HEK293 (cell line): ENCODE data around the gene SNX6.
"Not testable (repeated sequence)": the region's sequence is repeated elsewhere in the genome, so short reads cannot be mapped to it uniquely, and the experiment has no call there.

Source experiments
- CTCF ChIA-PET: fragments of 350-600 bp; formaldehyde crosslinking; extraction: SDS; loops from one replicate; lab custom pipeline; 2021; ENCODE audit warnings: antibody characterized with exemption; lab: Yijun Ruan, JAX
- POLR2A ChIA-PET: fragments of 300-600 bp; formaldehyde crosslinking; extraction: SDS; loops from one replicate; lab custom pipeline; 2020; ENCODE audit warnings: antibody characterized with exemption, inconsistent platforms; lab: Yijun Ruan, JAX
- H3K27ac ChIP-seq: fragments of 200-500 bp; sonication (Bioruptor generic); 2 replicates; pipeline ENCODE4 v1.5.1; 2014; ENCODE audit warnings: low read depth, low read length, control low read depth, inconsistent platforms; ENCODE audit errors: extremely low read depth
- H3K36me3 ChIP-seq, 2 experiments: fragments of 200-500 bp in 1 of 2; sonication (Bioruptor generic) in 1 of 2; 1 replicate in 1 of 2; 2 replicates in 1 of 2; pipeline ENCODE4 v1.5.1; 2014 to 2017; ENCODE audit warnings: inconsistent platforms in 2 of 2, low read length in 2 of 2; ENCODE audit not compliant: control insufficient read depth in 2 of 2, insufficient read depth in 1 of 2
- H3K4me1 ChIP-seq: fragments of 200-500 bp; sonication (Bioruptor generic); 2 replicates; pipeline ENCODE4 v1.5.1; 2014; ENCODE audit warnings: mild to moderate bottlenecking, low read length, inconsistent platforms; ENCODE audit not compliant: control insufficient read depth, insufficient read depth
- H3K4me3 ChIP-seq: 2 replicates; pipeline ENCODE4 v1.5.1; 2011; ENCODE audit warnings: low read depth, mild to moderate bottlenecking, control low read depth, low read length, moderate library complexity
- H3K9me3 ChIP-seq: fragments of 200-500 bp; sonication (Bioruptor generic); 2 replicates; pipeline ENCODE4 v1.5.1; 2014; ENCODE audit warnings: low read depth, low read length, inconsistent platforms; ENCODE audit not compliant: control insufficient read depth, insufficient read depth
- FEZF1 ChIP-seq: fragments of 450-650 bp; formaldehyde crosslinking; IDR thresholded peaks from 2 replicates; pipeline ENCODE4 v1.5.1; 2016; ENCODE audit warnings: missing biosample characterization, missing genetic modification characterization
- HOXC10 ChIP-seq: sonication (generic); formaldehyde crosslinking; IDR thresholded peaks from 2 replicates; pipeline ENCODE4 v1.8.1; 2023; ENCODE audit warnings: mild to moderate bottlenecking, missing genetic modification reagents
- MYNN ChIP-seq: fragments of 450-650 bp; formaldehyde crosslinking; IDR thresholded peaks from 2 replicates; pipeline ENCODE4 v1.5.1; 2016; ENCODE audit warnings: missing biosample characterization, missing genetic modification characterization, borderline replicate concordance
- PRDM10 ChIP-seq: fragments of 450-650 bp; formaldehyde crosslinking; IDR thresholded peaks from 2 replicates; pipeline ENCODE4 v1.5.1; 2016; ENCODE audit warnings: missing biosample characterization, missing genetic modification characterization
- SALL2 ChIP-seq: fragments of 450-650 bp; formaldehyde crosslinking; IDR thresholded peaks from 2 replicates; pipeline ENCODE4 v1.5.0; 2017; ENCODE audit warnings: missing biosample characterization, mild to moderate bottlenecking, missing genetic modification characterization, borderline replicate concordance
- SCRT2 ChIP-seq: fragments of 450-650 bp; formaldehyde crosslinking; IDR thresholded peaks from 2 replicates; pipeline ENCODE4 v1.5.1; 2016; ENCODE audit warnings: missing biosample characterization, missing genetic modification characterization
- WT1 ChIP-seq: fragments of 450-650 bp; formaldehyde crosslinking; IDR thresholded peaks from 2 replicates; pipeline ENCODE4 v1.5.1; 2016; ENCODE audit warnings: missing biosample characterization, missing genetic modification characterization
- ZBTB10 ChIP-seq: fragments of 450-650 bp; formaldehyde crosslinking; IDR thresholded peaks from 2 replicates; pipeline ENCODE4 v1.5.1; 2016; ENCODE audit warnings: missing biosample characterization, missing genetic modification characterization
- ZNF335 ChIP-seq: fragments of 450-650 bp; formaldehyde crosslinking; conservative IDR thresholded peaks from 2 replicates; pipeline ENCODE4 v1.5.1; 2016; ENCODE audit warnings: missing biosample characterization, missing genetic modification characterization
- ZNF521 ChIP-seq: fragments of 450-650 bp; formaldehyde crosslinking; IDR thresholded peaks from 2 replicates; pipeline ENCODE4 v1.5.1; 2017; ENCODE audit warnings: missing biosample characterization, mild to moderate bottlenecking, missing genetic modification characterization
- ZNF692 ChIP-seq: fragments of 450-650 bp; formaldehyde crosslinking; IDR thresholded peaks from 2 replicates; pipeline ENCODE4 v1.5.1; 2016; ENCODE audit warnings: missing biosample characterization, missing genetic modification characterization
- ZSCAN23 ChIP-seq: fragments of 450-650 bp; formaldehyde crosslinking; IDR thresholded peaks from 2 replicates; pipeline ENCODE4 v1.5.1; 2016; ENCODE audit warnings: missing biosample characterization, missing genetic modification characterization
- TF ChIP-seq, protein P1 (sequence below): fragments of 450-650 bp; formaldehyde crosslinking; IDR thresholded peaks from 2 replicates; pipeline ENCODE4 v1.5.1; 2016; ENCODE audit warnings: missing biosample characterization, missing genetic modification characterization

The SNX6 gene

DNA sequence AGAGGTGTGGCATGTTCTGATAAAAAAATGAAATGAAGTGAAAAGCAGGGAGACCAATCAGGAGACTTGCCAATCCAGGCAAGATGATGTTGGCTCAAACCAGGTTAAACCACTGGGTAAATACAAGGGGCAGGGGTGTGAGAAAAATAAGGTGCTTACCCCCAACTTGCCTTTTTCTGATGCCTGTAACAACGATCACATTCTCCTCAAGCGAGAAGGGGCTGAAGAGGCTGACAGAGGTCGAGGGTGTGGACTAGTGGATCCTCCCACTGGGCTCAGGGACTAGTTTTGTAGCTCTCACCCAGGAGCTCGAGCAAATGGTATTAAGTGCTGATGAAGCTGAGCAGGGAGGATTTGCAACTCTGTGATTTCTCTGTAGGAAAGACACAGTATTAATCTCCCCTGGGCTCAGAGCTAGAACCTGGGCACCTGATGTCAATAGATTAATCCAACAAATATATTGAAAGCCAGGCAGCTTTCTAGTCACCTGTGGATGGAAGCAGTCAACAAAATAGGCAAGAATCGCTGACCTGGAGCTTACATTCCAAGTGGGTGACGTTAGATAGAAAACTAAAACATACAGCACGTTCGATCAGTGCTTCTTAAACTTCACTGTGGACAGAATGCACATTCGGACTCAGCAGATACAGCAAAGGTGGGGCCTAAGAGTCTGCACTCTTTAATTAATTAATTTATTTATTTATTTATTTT, 75.3 kb downstream of the SNX6 start:
- ChIA-PET POLR2A (interaction anchor here (0.6 to 1.2 kb wide), 4 partner anchors 19 to 492 kb away, joined by 3 to 4 read pairs (median 4); partner anchors contain the start of genes BAZ1A and FAM177A1), CTCF (no interaction called here)
- Histone ChIP-seq H3K36me3 (no peaks in the 10 kb centered on the region), H3K9me3 (no peaks in the 10 kb centered on the region), H3K4me1 (peaks cover 5% of the 10 kb centered on the region; the same call in 1 of the 2 replicates), H3K4me3 (no peak overlapping the region), H3K27ac (peak overlapping the region; percentile 3)
- TF ChIP-seq PRDM10 (tag by site-specific recombination) (peak; percentile 97), SCRT2 (tag by site-specific recombination) (0 out of 2 replicates have a peak, but pooled peaks have one; percentile 34), MYNN (tag by site-specific recombination) (no peak), ZNF335 (tag by site-specific recombination) (peak; percentile 74)
- TF ChIP-seq, protein P1, sequence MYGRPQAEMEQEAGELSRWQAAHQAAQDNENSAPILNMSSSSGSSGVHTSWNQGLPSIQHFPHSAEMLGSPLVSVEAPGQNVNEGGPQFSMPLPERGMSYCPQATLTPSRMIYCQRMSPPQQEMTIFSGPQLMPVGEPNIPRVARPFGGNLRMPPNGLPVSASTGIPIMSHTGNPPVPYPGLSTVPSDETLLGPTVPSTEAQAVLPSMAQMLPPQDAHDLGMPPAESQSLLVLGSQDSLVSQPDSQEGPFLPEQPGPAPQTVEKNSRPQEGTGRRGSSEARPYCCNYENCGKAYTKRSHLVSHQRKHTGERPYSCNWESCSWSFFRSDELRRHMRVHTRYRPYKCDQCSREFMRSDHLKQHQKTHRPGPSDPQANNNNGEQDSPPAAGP (tag by site-specific recombination) = no peak

GRCh38 chr14:34549276-34549966, 80.5 kb downstream of the SNX6 start:
- H3K4me3 ChIP-seq, H3K4me1 ChIP-seq, H3K36me3 ChIP-seq, H3K9me3 ChIP-seq, CTCF ChIA-PET, H3K27ac ChIP-seq: not testable (repeated sequence)
- POLR2A ChIA-PET = interaction anchor here (0.8 kb wide), 1 partner anchor 220 kb away, joined by 7 read pairs; no protein-coding TSS in a partner anchor

- ChIA-PET POLR2A (interaction anchor here (0.8 kb wide), 1 partner anchor 220 kb away, joined by 7 read pairs; no protein-coding TSS in a partner anchor), CTCF (no interaction called here)
- H3K4me1 ChIP-seq = no peaks in the 10 kb centered on the region
- H3K4me3 ChIP-seq = no peak overlapping the region
- H3K36me3 ChIP-seq = no peaks in the 10 kb centered on the region
- TF ChIP-seq ZBTB10 (tag by site-specific recombination) = no peak
- TF ChIP-seq HOXC10 = no peak
- TF ChIP-seq ZNF521 (tag by site-specific recombination) = no peak
- TF ChIP-seq FEZF1 (tag by site-specific recombination) = no peak
- no peak for TF ChIP-seq ZNF692 (tag by site-specific recombination)
- TF ChIP-seq SALL2 (tag by site-specific recombination) = no peak
- TF ChIP-seq ZSCAN23 = no peak
- peak; percentile 51; the same call in 1 of the 2 replicates for TF ChIP-seq WT1 (tag by site-specific recombination)
- TF ChIP-seq, all 188 proteins: peak for 1
- Histone ChIP-seq H3K27ac (no peak overlapping the region), H3K9me3 (no peaks in the 10 kb centered on the region)
These were observed 81.4 kb downstream of the SNX6 start for GRCh38 chr14:34548472-34548981.

DNA sequence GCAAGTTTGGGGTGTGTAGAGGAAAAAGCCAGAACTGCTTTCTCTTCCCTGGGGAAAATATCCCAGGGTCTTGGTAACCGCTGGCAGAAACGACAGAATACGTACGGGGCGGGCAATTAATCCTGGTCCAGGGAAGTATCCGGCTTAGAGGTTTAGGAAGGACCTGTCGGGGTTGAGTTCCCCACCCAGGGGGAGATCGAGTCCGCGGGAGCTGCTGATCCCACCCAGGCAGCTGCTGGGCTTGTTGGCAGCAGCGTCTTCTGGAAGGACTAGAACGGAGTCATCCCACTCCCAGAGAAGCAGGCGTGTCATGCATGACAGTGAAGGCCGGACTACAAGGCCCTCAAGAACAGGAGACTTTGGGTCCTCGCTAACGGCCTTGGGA, 82.8 kb downstream of the SNX6 start:
- POLR2A ChIA-PET, H3K27ac ChIP-seq, H3K4me1 ChIP-seq, H3K9me3 ChIP-seq, H3K4me3 ChIP-seq, H3K36me3 ChIP-seq, CTCF ChIA-PET: not testable (repeated sequence)
